Stomach (tissue), 9 donors: ENCODE measurements around the gene VAV3. TPM values are rescaled to one million over a fixed set of nuclear protein-coding genes. Genes with fewer than 3 reads are reported as not detected.
"Not testable (repeated sequence)": the region's sequence is repeated elsewhere in the genome, so short reads cannot be mapped to it uniquely, and the experiment has no call there.

Experiments
- DNase-seq, 2 donors: peaks; one replicate each; pipeline versions ENCODE4 v3.0.0 to v3.0.0-alpha.2; 2013 to 2019
- H3K27ac ChIP-seq, 5 donors: fragments of 200-600 bp in 4 of 5; sonication (generic) in 4 of 5; one replicate each; pipeline ENCODE4 v1.5.1; 2013 to 2019; ENCODE audit warnings: mild to moderate bottlenecking in 1 of 5, moderate library complexity in 1 of 5
- H3K27me3 ChIP-seq, 3 donors: fragments of 200-600 bp; sonication (generic); one replicate each; pipeline ENCODE4 v1.5.1; 2017 to 2019; ENCODE audit warnings: mixed run types in 1 of 3
- H3K36me3 ChIP-seq, 4 donors: fragments of 200-600 bp; sonication (generic); 1 replicate in 3 of 4; 2 replicates in 1 of 4; pipeline ENCODE4 v1.5.1; 2016 to 2019
- H3K4me1 ChIP-seq, 4 donors: fragments of 200-600 bp; sonication (generic); one replicate each; pipeline ENCODE4 v1.5.1; 2016 to 2019
- H3K4me3 ChIP-seq, 4 donors: fragments of 200-600 bp; sonication (generic) in 3 of 4; one replicate each; pipeline ENCODE4 v1.5.1; 2016 to 2019; ENCODE audit warnings: mild to moderate bottlenecking in 1 of 4
- H3K9me3 ChIP-seq, 4 donors: fragments of 200-600 bp; sonication (generic); one replicate each; pipeline ENCODE4 v1.5.1; 2016 to 2019
- CTCF ChIP-seq, 7 experiments: fragments of 450-650 bp in 4 of 7; fragments of 200-600 bp in 3 of 7; sonication (generic) in 3 of 7; IDR thresholded peaks; one replicate each; pipeline ENCODE4 v1.5.1; 2016 to 2019; ENCODE audit warnings: antibody characterized with exemption in 7 of 7, control low read depth in 2 of 7, mild to moderate bottlenecking in 1 of 7
- EP300 ChIP-seq: sonication (generic); formaldehyde crosslinking; IDR thresholded peaks from one replicate; pipeline ENCODE4 v1.6.1; 2017; ENCODE audit warnings: antibody characterized with exemption
- POLR2A ChIP-seq, 4 donors: fragments of 450-650 bp; IDR thresholded peaks; one replicate each; pipeline ENCODE4 v1.6.1; 2016; ENCODE audit warnings: antibody characterized with exemption in 4 of 4, control low read depth in 2 of 4, mild to moderate bottlenecking in 1 of 4, moderate library complexity in 1 of 4
- POLR2AphosphoS5 ChIP-seq, 3 donors: sonication (generic); formaldehyde crosslinking; IDR thresholded peaks; one replicate each; pipeline ENCODE4 v1.6.1; 2016; ENCODE audit warnings: antibody characterized with exemption in 3 of 3
- WGBS, 5 donors: extraction: QIAGEN DNeasy Blood & Tissue Kit in 3 of 5; methylation state at CpG; one replicate each; pipeline versions ENCODE4 v1.1.5 to v1.1.7; 2013 to 2018; 5-methylcytosine and 5-hydroxymethylcytosine counted together
- intact Hi-C: fragments of 100-400 bp; cut with DNase I; formaldehyde crosslinking; loops from one replicate; pipeline ENCODE4 v1.15.1; 2023; ENCODE audit warnings: low total_unique reads
- polyA plus RNA-seq, 3 donors: library from polyadenylated mRNA; stranded (reverse); fragments of 200-250 nt; gene quantifications; one replicate each; pipeline ENCODE4 v1.2.3, GENCODE V29; 2013
- total RNA-seq, 5 donors: library from RNA; depleted of rRNA; stranded (reverse); fragments of >200 nt; gene quantifications; one replicate each; pipeline versions ENCODE4 v1.1.0 to v1.2.3, GENCODE V29; 2014 to 2016
- donor health status: healthy with polysubstance abuse.
- donor health status: Bipolar disorder and iron deficiency.
- donor health status: healthy.

Gene VAV3
- total and polyA plus RNA-seq, 8 donors = 5.7 to 29.3 (median 6.9) TPM

GRCh38 chr1:107704911-107705310 is 260.1 kb downstream of the VAV3 start:
- no peak for DNase-seq
- H3K27me3 ChIP-seq = no peaks in the 10 kb centered on the region
- no peak overlapping the region for H3K4me3 ChIP-seq
- no peak for TF ChIP-seq CTCF (IDR thresholded peaks at IDR 0.05)
- no peak for TF ChIP-seq POLR2A (IDR thresholded peaks at IDR 0.05)
- no peak for TF ChIP-seq EP300
- no peak for TF ChIP-seq POLR2AphosphoS5 (IDR thresholded peaks at IDR 0.05)
- H3K9me3 ChIP-seq = no peaks in the 10 kb centered on the region
- WGBS, 5 donors = 73 to 92% (median 86%) methylated on average over 2 of the region's 2 CpGs
- intact Hi-C loops = no loop called here
- no peaks in the 10 kb centered on the region for H3K4me1 ChIP-seq
- H3K27ac ChIP-seq = no peak overlapping the region
- no peaks in the 10 kb centered on the region for H3K36me3 ChIP-seq

DNA sequence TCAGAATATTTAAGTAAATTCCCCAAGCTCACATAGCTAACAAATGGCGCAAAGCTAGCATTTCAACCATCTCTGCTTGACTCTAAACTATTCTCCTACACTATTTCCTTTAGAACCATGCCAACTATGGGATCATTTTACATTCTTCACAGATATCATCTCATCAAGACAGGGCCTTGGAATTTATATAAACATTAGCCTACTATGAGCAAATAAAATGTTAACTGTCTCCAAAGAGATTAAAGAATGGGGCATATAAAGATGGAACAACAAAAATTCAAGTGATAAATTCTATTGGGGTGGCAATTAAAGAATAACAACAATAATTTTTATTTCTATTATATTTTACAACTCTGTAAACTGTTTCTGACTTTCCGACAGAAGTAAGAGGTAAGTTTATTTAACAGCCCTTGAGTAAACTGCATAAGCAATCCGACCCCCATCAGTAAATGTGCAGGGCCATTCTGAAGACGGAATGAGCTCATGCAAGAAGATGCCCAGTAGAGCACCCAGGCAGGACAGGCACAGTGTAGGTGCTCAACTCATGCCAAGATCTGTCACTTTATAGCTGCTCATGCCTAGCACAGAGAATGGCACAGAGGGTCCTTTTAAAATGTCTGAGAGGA is 261.9 kb downstream of the VAV3 start:
- Histone ChIP-seq H3K36me3 (no peaks in the 10 kb centered on the region), H3K9me3 (no peaks in the 10 kb centered on the region)

DNA sequence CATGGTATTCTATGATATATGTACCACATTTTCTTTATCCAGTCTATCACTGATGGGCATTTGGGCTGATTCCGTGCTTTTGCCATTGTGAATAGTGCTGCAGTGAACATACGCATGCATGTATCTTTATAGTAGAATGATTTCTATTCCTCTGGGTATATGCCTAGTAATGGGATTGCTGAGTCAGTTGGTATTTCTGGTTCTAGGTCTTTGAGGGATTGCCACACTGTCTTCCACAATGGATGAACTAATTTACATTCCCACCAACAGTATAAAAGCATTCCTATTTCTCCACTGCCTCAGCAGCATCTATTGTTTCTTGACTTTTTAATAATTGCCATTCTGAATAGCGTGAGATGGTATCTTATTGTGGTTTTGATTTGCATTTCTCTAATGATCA is 264.3 kb downstream of the VAV3 start:
- 43 to 86% (median 73%) methylated on average over 3 of the region's 3 CpGs for WGBS, 5 donors
- H3K9me3 ChIP-seq, intact Hi-C loops, H3K27ac ChIP-seq, H3K27me3 ChIP-seq, DNase-seq, H3K4me1 ChIP-seq, H3K4me3 ChIP-seq, H3K36me3 ChIP-seq: not testable (repeated sequence)

More for the DNA sequence above, 261.9 kb downstream of the VAV3 start:
- WGBS, 5 donors = 56 to 66% (median 58%) methylated on average over 4 of the region's 4 CpGs
- intact Hi-C loops = no loop called here
- DNase-seq = no peak
- Histone ChIP-seq H3K4me3 (no peak overlapping the region), H3K4me1 (no peaks in the 10 kb centered on the region), H3K27ac (no peak overlapping the region), H3K27me3 (no peaks in the 10 kb centered on the region)
- TF ChIP-seq CTCF (IDR thresholded peaks at IDR 0.05) (no peak), POLR2A (IDR thresholded peaks at IDR 0.05) (no peak), EP300 (no peak), POLR2AphosphoS5 (IDR thresholded peaks at IDR 0.05) (no peak)

- Histone ChIP-seq H3K27me3 (no peaks in the 10 kb centered on the region), H3K4me1 (peaks cover 0 to 2% (median under 1%) of the 10 kb centered on the region in 4 donors), H3K27ac (no peak overlapping the region), H3K36me3 (no peaks in the 10 kb centered on the region), H3K9me3 (no peaks in the 10 kb centered on the region), H3K4me3 (no peak overlapping the region)
- TF ChIP-seq EP300 (no peak), POLR2AphosphoS5 (IDR thresholded peaks at IDR 0.05) (no peak), CTCF (IDR thresholded peaks at IDR 0.05) (no peak), POLR2A (IDR thresholded peaks at IDR 0.05) (no peak)
- no peak for DNase-seq
- WGBS, 5 donors = 33 to 73% (median 49%) methylated on average over 6 of the region's 6 CpGs
- intact Hi-C loops = no loop called here
These were observed 266.8 kb downstream of the VAV3 start for GRCh38 chr1:107698161-107698560.

GRCh38 chr1:107695341-107695740 is 269.6 kb downstream of the VAV3 start:
- no peaks in the 10 kb centered on the region for H3K27me3 ChIP-seq
- no peak for TF ChIP-seq CTCF (IDR thresholded peaks at IDR 0.05)
- TF ChIP-seq EP300 = no peak
- no peak for TF ChIP-seq POLR2A (IDR thresholded peaks at IDR 0.05)
- no peak for TF ChIP-seq POLR2AphosphoS5 (IDR thresholded peaks at IDR 0.05)
- DNase-seq = no peak
- H3K4me3 ChIP-seq = no peak overlapping the region
- no peaks in the 10 kb centered on the region for H3K36me3 ChIP-seq
- H3K4me1 ChIP-seq = peaks cover 0 to 11% (median 2%) of the 10 kb centered on the region in 4 donors
- 88 to 95% (median 93%) methylated on average over 3 of the region's 3 CpGs for WGBS, 5 donors
- intact Hi-C loops = no loop called here
- no peak overlapping the region for H3K27ac ChIP-seq
- H3K9me3 ChIP-seq = no peaks in the 10 kb centered on the region
